GM21423 (cell line): Measurements from ENCODE around the gene SKI.
"Not testable (repeated sequence)": the region's sequence is repeated elsewhere in the genome, so short reads cannot be mapped to it uniquely, and the experiment has no call there.

ENCODE experiments used
- ATAC-seq: cut with Tn5 transposase; IDR thresholded peaks from one replicate; pipeline ENCODE4 v1.9.1; 2021; ENCODE audit warnings: mild to moderate bottlenecking, moderate library complexity; ENCODE audit not compliant: unreplicated experiment

SKI gene

DNA sequence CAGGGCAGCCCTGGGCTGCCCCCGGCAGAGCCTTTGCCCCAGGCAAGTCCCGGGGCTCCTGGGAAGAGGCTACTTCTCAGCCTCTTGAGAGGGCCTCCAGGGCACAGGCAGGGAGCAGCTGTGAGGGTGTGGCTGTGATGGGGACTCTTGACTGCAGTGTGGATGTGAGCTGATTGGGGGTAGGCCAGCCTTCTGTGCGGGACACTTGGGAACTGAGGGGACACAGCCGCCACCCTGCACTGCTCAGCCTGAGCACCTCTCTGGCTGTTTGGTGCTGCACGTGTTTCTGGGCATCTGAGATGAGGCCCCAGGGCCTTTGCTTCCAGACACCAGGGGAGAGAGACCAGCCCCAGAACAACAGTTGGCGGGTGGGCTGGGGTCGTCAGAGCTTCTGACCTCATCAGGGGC lies 62.1 kb downstream of the SKI start:
- peak; percentile 18 for ATAC-seq

DNA sequence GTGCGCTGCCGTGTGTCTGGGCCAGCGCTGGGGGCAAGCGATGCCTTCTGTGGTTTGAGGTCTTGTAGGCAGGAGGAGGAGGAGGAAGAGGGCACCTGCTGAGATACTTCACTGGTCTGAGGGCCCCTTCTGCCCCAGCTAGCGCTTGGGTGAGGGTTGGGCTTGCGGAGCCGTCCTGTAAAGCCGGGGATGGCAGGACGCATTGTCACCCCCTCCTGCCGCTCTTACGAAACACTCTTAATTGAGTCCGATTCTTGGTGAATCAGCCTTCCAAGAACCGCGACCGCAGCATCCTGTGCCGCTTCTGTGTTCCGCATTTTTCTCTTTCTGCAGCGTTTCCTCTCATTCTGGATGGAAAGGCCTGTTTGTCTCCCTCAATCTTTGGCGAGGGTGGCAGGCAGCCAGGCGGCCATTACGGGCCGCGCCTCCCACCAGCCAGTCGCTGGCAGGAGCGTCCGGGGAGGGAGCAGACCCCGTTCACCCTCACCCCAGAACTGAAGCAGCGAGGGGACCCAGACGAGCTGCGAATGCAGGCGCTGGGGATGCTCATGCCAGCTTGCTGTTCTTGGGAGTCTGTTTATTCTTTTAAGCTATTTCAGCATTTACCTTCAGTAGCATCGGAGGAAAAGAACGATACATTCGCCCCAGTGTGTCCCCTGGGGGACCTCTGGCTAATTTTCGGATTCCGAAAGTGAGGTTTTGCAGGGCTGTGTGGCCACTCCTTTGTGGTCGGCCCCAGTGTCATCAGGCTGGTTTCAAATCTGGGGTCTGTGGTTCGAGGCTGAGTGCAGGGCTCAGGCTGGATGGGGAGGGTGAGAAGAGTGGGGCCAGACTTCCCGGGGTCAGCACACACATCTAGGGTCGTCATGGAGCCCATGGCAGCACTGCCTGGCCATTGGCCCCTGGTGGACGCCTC lies 62.7 kb downstream of the SKI start:
- ATAC-seq = peak; percentile 44

DNA sequence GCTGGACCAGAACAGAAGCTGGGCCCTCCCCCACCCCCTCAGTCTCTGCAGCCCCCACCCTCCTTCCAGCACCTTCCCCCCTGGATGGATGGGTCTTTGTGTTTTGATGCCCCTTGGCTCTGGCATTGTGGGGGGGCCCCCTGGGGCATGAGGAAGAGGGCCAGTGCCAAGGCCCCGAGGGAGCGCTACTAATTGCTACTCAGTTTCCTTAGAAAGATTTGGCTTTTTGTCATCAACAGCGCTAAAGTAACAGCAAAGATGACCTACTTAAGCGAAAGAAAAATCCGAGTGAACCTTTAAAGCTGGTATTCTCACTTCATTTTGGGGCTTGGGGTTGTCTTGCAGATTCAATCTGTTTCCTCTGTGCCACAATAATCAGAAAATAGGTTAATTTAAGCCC lies 63.5 kb downstream of the SKI start:
- ATAC-seq = no peak

DNA sequence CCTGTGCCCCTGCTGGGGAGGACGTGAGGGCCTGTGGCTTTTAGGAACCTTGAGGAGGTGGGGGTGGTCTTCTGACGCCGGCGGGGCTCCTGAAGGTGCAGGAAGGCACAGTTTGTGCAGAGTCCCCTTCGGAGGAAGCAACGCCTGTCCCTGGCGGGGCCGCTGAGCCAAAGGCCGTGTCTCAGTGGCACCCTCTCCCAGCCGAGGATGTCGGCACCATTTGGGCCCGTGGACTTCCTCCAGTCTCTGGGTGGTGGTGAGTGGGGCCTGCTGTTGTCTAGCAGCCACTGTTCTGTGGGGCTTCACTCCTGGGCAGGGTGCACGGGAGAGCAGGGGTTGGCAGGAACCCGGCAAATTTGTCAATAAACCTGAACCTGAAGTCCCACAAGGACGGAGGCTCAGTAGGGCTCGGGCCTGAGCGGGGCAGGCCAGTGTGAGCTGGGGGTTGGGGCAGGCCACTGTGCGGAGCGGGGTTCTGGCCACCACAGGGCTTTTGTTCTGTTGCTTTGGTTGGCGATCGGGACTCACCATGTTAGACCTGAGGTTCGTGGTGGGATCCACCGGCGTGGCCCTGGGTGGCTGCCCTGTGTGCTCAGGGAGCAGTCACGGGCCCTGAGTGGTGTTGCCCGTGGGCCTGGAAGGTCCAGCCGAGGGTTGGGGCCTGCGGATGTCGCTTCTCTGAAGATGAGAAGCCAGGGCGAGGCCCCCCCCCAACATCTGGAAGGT lies 64.8 kb downstream of the SKI start:
- no peak for ATAC-seq

DNA sequence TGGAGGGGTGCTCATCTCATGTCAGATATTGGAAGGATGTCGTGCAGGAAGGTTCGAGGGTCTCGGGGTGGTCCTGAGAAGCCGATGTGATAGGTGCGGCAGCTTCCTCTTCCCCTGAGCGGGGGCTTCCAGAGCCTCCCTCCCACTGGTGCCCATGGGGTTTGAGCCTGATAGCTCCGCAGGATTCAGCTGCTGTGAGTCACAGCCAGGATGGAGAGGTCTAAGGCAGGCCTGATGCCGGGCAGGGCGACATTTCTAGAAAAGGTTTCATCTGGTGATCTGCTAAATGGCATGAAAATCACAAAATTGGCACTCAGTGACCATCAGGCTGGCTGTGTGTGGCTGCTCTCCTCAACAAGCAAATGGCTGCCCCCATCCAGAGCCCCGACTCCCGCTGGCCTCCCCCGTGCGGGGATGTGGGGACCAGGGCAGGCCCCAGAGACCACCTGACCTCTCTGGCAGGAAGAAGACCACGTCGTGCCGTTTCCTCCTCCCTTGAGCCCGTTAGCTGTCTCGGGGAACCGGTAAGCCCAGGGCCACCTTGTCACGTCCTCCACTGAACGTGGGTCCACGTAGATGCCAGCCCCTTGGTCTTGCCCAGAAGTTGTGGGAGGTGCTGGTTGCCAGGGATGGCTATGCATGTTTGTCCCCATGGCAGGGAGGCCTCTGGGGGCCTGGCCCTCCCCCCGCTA lies 66.1 kb downstream of the SKI start:
- no peak for ATAC-seq

DNA sequence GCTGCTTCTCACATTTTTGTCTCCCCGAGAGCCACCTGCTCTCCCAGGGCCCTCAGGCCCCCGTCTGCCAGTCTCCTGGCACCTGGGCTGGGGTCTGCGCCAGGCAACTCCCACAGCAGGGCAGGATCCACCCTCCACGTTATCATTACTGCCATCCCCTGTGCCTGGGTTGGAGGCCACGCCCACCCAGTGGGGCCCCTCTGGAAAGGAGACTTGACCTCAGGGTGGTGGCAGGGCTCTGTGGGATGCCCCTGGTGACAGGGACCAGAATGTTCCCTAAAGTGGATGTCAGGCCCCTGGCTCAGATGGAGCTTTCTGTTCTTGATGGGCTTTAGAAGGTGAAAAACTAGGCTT lies 66.6 kb downstream of the SKI start:
- ATAC-seq = no peak

DNA sequence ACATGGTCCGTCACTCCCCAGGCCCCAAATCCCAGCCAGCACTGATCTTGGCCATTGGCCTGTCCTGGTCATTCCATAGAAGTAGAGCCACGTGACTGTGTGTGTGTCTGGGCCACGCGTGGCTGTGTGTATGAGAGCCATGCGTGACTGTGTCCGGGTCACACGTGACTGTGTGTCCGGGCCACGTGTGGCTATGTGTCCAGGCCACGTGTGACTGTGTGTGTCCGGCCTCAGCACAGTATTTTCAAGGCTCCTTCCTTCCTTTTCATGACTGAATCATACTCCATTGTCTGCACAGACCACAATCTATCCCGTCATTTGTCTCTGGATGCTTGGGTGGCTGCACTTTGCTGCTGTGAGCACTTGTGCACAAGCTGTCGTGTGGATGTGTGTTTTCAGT lies 67.4 kb downstream of the SKI start:
- ATAC-seq = no peak

DNA sequence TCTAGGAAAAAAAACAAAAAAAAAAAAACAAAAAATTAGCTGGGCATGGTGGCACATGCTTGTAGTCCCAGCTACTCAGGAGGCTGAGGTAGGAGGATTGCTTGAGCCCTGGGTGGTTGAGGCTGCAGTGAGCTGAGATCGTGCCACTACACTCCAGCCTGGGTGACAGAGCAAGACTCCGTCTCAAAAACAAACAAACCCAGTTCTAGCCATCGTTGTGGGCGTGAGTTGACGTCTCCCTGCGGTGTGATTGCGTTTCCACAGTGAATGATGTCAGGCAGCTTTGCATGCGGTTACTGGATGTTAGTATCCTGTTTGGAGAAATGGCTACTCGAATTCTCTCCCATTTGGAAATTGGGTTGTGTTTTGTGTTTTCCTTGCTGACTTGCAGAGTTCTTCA lies 68.1 kb downstream of the SKI start:
- ATAC-seq = not testable (repeated sequence)

DNA sequence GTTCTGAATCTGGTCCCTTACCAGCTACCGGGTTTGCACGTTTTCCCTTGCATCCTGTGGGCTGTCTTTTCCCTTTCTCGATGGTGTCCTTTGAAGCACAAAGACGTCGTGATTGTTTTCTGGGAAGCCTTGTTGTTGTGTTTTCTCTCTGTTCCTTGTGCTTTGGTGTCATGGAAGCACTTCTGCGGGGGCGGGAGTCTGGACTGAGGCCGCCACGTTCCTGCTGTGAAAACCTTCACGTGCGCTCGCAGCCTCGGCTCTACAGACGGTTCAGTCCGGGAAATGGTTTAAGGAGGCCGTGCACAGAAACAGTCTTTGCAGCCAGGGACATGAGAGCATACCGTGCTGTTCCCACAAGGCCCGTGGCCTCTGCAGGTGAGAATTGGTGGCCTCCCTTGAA lies 68.5 kb downstream of the SKI start:
- ATAC-seq = no peak

DNA sequence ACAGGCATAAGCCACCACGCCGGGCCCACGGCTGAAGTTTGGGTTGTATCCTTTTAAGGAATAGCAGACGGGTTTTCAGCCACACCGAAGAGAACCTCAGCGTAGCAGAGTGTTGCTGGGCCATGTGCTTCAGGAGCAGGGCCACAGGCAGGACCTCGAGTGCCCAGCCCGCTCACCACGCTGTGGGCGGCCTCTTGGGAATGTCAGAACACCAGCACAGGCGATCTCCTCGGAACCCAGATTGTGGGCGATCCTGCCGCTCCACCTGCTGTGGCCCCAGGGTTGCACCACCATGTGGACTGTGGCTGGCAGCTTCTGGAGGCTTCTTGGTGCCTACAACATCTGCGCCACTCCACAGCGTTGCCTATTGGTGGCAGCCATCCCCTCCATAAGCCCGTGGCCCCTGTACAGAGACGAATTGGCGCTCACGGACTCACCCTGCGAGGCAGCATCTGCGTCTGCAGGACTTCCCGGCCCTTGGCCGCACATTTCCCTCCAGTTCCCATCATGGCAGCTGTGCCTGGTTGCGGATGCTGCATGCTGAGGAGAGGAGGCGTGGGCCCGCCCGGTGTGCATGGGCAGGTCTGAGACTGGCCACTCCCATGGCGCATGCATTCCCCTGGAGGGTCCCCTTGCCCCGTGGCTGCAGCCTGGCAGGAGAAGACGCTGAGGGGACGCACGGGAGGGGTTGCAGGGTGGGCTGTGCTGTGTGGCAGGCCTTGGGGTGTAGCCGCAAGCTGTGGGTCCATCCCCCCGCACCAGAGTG lies 69.3 kb downstream of the SKI start:
- ATAC-seq = no peak

DNA sequence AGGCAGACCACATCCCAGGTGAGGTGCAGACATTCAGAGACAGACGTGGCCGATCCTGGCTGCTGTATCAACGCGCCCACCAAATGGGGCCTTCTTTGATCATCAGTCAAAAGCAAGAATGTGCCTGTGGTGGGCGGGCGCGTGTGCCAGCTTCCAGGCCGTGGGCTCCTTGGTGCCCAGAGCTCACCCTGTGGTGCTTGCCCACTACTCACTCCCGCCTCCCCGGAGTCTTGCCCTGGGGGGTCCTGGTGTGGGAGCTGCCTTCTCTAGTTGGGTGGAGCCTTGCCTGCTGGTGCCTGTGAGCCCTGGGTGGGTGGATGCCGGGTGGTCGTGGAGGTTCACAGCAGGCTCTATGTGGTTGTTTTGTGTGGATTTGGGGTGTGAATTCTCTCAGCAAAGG lies 70.6 kb downstream of the SKI start:
- ATAC-seq = no peak

DNA sequence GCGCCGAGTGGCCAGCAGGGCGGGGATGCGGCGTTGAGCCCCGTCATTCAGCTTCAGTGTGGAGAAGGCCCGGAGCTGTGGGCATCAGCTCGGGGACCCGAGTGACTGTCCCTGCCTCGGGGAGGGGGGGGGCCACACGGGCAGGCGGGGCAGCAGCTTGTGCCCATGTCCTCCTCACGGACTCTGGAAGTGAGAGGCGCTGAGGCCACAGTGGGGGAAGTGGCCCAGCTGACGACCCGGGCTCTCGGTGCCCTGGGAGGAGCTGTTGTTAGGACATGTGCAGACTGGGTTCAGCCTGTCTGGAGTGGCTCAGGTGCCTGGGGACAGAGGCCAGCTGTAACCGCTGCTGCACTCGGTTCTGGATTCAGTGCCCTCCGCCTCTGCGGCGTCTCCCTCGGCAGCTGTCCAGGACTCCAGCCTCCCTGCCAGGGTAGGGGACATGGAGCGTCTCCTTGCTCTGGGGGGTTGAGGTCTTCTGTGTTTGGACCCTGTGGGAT lies 71.1 kb downstream of the SKI start:
- no peak for ATAC-seq

DNA sequence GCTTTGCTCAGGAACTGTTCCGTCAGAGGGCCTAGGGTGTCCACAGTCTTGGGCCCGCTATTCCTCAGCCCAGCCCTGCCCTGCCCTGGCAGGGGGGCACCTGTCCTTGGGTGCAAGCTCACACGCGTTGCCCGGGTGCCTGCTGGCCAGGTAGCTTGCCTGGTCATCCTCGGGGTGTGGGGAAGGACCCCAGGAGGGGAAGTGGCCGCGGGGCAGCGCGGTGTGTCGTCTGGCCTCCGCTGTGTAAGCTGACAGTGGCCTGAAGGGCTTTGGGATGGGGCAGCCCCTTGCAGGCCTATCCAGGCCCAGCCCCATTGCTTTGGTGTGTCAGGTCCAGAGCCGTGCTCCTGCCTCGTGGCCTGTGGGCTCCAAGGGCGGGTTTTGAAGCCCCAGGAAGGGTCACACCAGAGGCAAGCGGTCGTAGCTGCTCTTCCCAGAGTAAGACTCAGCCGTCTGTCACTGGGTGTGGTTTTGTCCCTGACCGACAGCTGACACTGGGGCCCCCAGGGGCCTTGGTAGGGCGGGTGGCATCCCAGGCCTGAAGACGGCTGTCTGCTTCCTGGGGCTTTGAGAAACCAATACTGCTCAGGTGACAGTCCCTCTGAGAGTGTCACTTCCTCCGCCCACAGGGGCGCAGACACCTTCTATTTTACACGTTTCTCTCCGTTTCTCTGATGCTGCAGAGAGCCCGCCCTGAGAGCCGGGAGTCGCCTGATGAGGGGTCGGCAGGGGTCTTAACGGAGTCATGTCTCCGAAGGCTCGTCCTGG lies 72.1 kb downstream of the SKI start:
- peak; percentile 73 for ATAC-seq

DNA sequence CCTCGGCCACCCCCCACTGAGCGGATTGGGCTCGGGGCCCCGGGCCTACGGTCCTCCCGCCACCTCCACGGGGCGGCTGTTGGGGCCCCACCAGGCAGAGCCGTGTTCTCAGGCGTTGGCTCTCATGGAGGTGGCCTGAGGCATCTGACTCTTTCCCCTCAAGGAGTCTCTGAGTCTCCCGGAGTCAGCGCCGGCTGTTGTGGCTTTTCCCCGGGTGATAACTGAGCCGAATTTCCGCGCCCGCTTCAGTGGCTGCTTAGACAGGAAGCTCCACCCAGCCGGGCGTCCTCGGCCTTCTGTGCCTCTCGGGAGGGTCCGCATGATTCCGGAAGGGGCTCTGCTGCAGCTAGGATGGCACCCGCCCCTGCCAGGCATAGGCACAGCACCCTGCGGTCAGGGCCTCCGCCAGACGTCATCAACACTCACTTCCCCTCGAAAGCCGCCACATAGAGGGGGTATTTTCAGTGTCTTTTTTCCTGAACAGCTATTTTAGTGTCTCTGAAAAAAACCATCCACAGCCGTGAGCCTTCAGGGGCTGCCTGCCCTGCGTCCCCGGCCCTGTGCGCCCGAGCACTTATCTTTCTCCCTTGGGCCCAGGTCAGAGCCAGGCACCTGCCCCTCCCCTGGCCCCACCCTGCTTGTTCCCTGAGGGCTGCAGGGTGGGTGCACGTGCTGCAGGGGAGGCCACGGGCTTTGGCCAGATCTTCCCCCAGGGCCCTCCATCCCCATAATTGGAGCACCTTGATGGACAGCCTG lies 72.9 kb downstream of the SKI start:
- peak; percentile 59 for ATAC-seq

DNA sequence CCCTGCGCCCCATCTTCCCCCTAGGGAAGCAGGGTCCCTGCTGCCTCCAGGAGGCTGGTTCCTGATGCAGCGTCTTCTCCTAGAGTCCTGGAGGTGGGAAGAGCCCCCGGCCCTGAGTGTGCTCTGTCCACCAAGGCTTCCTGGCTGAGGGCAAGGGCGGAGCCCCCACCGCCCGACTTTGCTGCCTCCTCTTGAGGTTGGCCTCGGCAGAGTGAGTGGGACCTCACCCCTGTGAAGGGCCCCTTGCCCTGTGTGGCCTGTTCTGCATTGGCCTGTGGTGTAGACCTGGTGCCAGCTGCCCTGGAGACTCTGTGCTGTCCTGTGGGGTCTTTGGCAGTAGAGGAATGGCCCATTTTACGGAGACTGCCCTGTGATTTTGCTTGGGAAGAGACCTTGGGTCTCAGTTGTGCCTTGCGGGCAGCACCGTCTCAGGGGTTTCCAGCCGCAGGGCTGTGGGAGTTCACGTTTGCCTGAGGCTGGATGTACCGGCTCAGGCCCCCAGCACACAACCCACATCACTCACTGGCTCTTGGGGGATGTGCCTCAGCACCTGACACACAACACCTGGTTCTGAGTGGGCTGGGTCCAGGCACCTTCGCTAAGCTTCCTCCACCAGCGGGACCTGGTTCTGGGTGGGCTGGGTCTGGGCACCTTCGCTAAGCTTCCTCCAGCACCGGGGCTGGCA lies 73.6 kb downstream of the SKI start:
- no peak for ATAC-seq

DNA sequence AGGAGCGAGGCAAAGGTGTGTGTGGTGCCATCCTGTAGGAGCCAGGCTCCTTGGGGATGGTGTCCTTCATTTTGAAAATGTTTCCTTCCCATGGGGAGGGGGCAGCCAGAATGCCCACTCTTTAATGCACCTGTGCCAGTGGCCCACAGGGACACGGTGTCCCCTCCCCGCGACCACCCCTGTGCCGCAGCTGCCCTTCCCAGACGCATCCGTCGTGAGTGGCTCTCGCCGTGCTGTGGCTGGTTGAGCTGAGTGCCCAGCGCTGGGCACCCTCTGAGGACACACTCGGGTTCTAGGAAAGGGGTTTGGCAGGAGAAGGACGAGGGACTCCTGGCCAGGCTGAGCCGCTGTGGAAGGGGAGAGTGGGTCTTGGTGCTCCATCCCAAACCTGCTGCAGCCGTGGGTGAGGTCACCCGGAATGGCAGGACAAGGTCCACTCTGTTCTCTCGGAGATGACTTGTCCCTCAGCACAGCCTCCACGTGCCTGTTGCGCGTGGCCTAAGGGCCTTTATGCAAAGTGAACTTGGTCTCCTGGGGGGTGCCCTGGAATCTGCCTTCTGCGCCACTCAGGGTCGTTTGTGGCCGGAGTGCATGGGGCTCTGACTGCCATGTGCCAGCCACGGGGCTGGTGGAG lies 74.3 kb downstream of the SKI start:
- no peak for ATAC-seq

DNA sequence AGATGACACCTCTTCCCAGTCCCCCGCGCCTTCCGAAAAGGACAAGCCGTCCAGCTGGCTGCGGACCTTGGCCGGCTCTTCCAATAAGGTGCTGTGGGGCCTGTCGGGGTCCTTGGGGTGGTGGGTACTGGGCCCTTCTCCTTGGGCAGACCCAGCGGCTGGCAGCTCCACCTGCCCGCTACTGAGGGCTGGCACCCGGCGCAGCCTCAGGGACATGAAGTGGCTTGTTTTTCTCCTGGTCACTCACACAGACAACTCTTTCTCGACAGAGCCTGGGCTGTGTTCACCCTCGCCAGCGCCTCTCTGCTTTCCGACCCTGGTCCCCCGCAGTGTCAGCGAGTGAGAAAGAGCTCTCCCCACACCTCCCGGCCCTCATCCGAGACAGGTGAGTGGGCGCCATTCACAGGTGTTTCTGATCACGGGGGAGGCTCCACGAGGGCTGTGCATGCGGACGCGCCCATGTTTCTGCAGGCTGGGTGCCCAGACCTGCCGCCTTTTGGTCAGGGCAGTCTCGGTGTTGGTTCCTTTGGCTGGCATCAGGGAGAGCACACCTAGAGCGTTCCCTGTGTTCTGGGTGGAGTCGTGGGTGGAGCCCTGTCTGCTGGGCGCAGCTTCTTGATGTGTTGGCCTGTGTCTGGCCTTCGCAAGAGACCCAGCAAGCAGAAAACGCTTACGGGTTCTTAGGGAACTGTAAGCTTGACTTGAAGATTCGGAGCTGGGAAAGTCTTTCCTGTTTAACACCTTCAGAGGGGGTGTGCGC lies 75.1 kb downstream of the SKI start:
- ATAC-seq = no peak

DNA sequence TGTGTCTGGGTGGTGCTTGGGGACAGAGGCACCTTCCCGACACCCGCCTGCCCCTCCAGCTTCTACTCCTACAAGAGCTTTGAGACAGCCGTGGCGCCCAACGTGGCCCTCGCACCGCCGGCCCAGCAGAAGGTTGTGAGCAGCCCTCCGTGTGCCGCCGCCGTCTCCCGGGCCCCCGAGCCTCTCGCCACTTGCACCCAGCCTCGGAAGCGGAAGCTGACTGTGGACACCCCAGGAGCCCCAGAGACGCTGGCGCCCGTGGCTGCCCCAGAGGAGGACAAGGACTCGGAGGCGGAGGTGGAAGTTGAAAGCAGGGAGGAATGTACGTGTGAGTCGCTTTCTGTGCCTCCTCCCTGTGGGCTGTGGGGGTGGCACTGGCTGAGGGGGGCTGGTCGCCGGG lies 75.7 kb downstream of the SKI start:
- no peak for ATAC-seq
